Measurements from ENCODE around the gene DNAJC7. TPM values are rescaled to one million over a fixed set of nuclear protein-coding genes. Genes with fewer than 3 reads are reported as not detected.

Gene DNAJC7
- 73.0 TPM for polyA plus RNA-seq (2013, experiment 1 of 2)
- polyA plus RNA-seq (2013, experiment 2 of 2): 69.4 TPM

GRCh38 chr17:42016941-42017865, at the start of gene DNAJC7:
Gene DNAJC7 (minus strand): TSS chr17:42017439. CDS start chr17:42017416, 23 bp downstream.
- peak within 1 kb of the TSS; percentile 97 to 99 for H3K18ac ChIP-seq (ENCODE audit: low read depth in 1 of 2, low read length in 2 of 2)
- H3K4me1 ChIP-seq (ENCODE audit: control insufficient read depth, insufficient read depth, low read depth, low read length): peaks cover 15% of the 10 kb centered on the region
- H3K9me3 ChIP-seq (ENCODE audit: control insufficient read depth, low read length): no peaks in the 10 kb centered on the region
- H3K4me3 ChIP-seq (ENCODE audit: insufficient read depth in 1 of 2, low read depth in 1 of 2, low read length in 2 of 2): peak within 1 kb of the TSS; percentile 94 to 95
- H3K79me1 ChIP-seq (replicated peaks; ENCODE audit: low read length, poor library complexity, severe bottlenecking): peaks cover 10% of the 10 kb centered on the region
- peaks cover 6 to 8% of the 10 kb centered on the region in 2 experiments for H3K36me3 ChIP-seq (ENCODE audit: control insufficient read depth in 1 of 2, insufficient read depth in 2 of 2, low read depth in 1 of 2, low read length in 2 of 2)
- peak within 1 kb of the TSS; percentile 51 to 64 for H3K23ac ChIP-seq (ENCODE audit: low read length in 2 of 2)
- peak within 1 kb of the TSS; percentile 92 for H3K4me2 ChIP-seq (ENCODE audit: low read length, poor library complexity, severe bottlenecking)
- under 1% methylated on average over 65 of the region's 70 CpGs for WGBS
- peak within 1 kb of the TSS; percentile 74 for H2BK15ac ChIP-seq (ENCODE audit: low read depth, poor library complexity, severe bottlenecking)
- peak; percentile 92 for DNase-seq
- peak within 1 kb of the TSS in 1 of 2 experiments; percentile 96 for H3K14ac ChIP-seq (ENCODE audit: low read length in 2 of 2)
- peak within 1 kb of the TSS; percentile 88 for H2BK5ac ChIP-seq (ENCODE audit: low read depth, low read length, poor library complexity, severe bottlenecking)
- H3K4ac ChIP-seq (ENCODE audit: low read depth in 1 of 2, low read length in 2 of 2): peak within 1 kb of the TSS; percentile 93 to 98
- H3K9ac ChIP-seq (ENCODE audit: low read length): peak within 1 kb of the TSS; percentile 96
- peak within 1 kb of the TSS; percentile 99 for H4K91ac ChIP-seq (ENCODE audit: low read length)
- peak within 1 kb of the TSS; percentile 93 for H3K27ac ChIP-seq (ENCODE audit: low read length, poor library complexity, severe bottlenecking)
- peak within 1 kb of the TSS; percentile 66 for H2AFZ ChIP-seq (ENCODE audit: low read depth, low read length)
- peak within 1 kb of the TSS; percentile 6 to 13 for H2BK12ac ChIP-seq (ENCODE audit: low read length in 2 of 2)
- peak within 1 kb of the TSS; percentile 61 for H2AK5ac ChIP-seq (ENCODE audit: low read length, severe bottlenecking)
- H2BK120ac ChIP-seq (ENCODE audit: low read depth, low read length): peak within 1 kb of the TSS; percentile 39
- peak within 1 kb of the TSS; percentile 100 for H4K8ac ChIP-seq (ENCODE audit: low read length)
- H3K27me3 ChIP-seq (ENCODE audit: control insufficient read depth in 1 of 2, insufficient read depth in 1 of 2, low read length in 2 of 2): no peaks in the 10 kb centered on the region

- no peak overlapping the region for H3K9ac ChIP-seq (ENCODE audit: low read length)
- no peak overlapping the region for H2AK5ac ChIP-seq (ENCODE audit: low read length, severe bottlenecking)
- H3K4ac ChIP-seq (ENCODE audit: low read depth in 1 of 2, low read length in 2 of 2): no peak overlapping the region
- no peak overlapping the region for H2BK5ac ChIP-seq (ENCODE audit: low read depth, low read length, poor library complexity, severe bottlenecking)
- no peak for DNase-seq
- 78% methylated on average over 2 of the region's 2 CpGs for WGBS
- no peak overlapping the region for H2AFZ ChIP-seq (ENCODE audit: low read depth, low read length)
- H3K14ac ChIP-seq (ENCODE audit: low read length in 2 of 2): no peak overlapping the region
- H2BK15ac ChIP-seq (ENCODE audit: low read depth, poor library complexity, severe bottlenecking): no peak overlapping the region
- H3K36me3 ChIP-seq (ENCODE audit: control insufficient read depth in 1 of 2, insufficient read depth in 2 of 2, low read depth in 1 of 2, low read length in 2 of 2): no peaks in the 10 kb centered on the region
- H3K27me3 ChIP-seq (ENCODE audit: control insufficient read depth in 1 of 2, insufficient read depth in 1 of 2, low read length in 2 of 2): peaks cover 13 to 64% of the 10 kb centered on the region in 2 experiments
- H3K79me1 ChIP-seq (replicated peaks; ENCODE audit: low read length, poor library complexity, severe bottlenecking): no peaks in the 10 kb centered on the region
- H4K8ac ChIP-seq (ENCODE audit: low read length): no peak overlapping the region
- no peak overlapping the region for H3K18ac ChIP-seq (ENCODE audit: low read depth in 1 of 2, low read length in 2 of 2)
- no peak overlapping the region for H2BK12ac ChIP-seq (ENCODE audit: low read length in 2 of 2)
- no peak overlapping the region for H3K4me2 ChIP-seq (ENCODE audit: low read length, poor library complexity, severe bottlenecking)
- H3K9me3 ChIP-seq (ENCODE audit: control insufficient read depth, low read length): no peaks in the 10 kb centered on the region
- no peak overlapping the region for H3K23ac ChIP-seq (ENCODE audit: low read length in 2 of 2)
- H4K91ac ChIP-seq (ENCODE audit: low read length): no peak overlapping the region
- H2BK120ac ChIP-seq (ENCODE audit: low read depth, low read length): no peak overlapping the region
- H3K4me1 ChIP-seq (ENCODE audit: control insufficient read depth, insufficient read depth, low read depth, low read length): peaks cover 7% of the 10 kb centered on the region
- no peak overlapping the region for H3K4me3 ChIP-seq (ENCODE audit: insufficient read depth in 1 of 2, low read depth in 1 of 2, low read length in 2 of 2)
- H3K27ac ChIP-seq (ENCODE audit: low read length, poor library complexity, severe bottlenecking): no peak overlapping the region
Observed at GRCh38 chr17:42065201-42065600, 48.0 kb upstream of the DNAJC7 start.

- H3K4ac ChIP-seq (ENCODE audit: low read depth in 1 of 2, low read length in 2 of 2): no peak overlapping the region
- H3K27ac ChIP-seq (ENCODE audit: low read length, poor library complexity, severe bottlenecking): no peak overlapping the region
- H3K14ac ChIP-seq (ENCODE audit: low read length in 2 of 2): no peak overlapping the region
- no peak overlapping the region for H2AK5ac ChIP-seq (ENCODE audit: low read length, severe bottlenecking)
- H3K9ac ChIP-seq (ENCODE audit: low read length): no peak overlapping the region
- no peak overlapping the region for H3K4me3 ChIP-seq (ENCODE audit: insufficient read depth in 1 of 2, low read depth in 1 of 2, low read length in 2 of 2)
- no peak for DNase-seq
- no peak overlapping the region for H2BK120ac ChIP-seq (ENCODE audit: low read depth, low read length)
- H3K9me3 ChIP-seq (ENCODE audit: control insufficient read depth, low read length): no peaks in the 10 kb centered on the region
- no peaks in the 10 kb centered on the region for H3K36me3 ChIP-seq (ENCODE audit: control insufficient read depth in 1 of 2, insufficient read depth in 2 of 2, low read depth in 1 of 2, low read length in 2 of 2)
- WGBS: 91% methylated on average over 14 of the region's 14 CpGs
- no peak overlapping the region for H4K91ac ChIP-seq (ENCODE audit: low read length)
- H3K4me2 ChIP-seq (ENCODE audit: low read length, poor library complexity, severe bottlenecking): no peak overlapping the region
- H2BK15ac ChIP-seq (ENCODE audit: low read depth, poor library complexity, severe bottlenecking): no peak overlapping the region
- H4K8ac ChIP-seq (ENCODE audit: low read length): no peak overlapping the region
- H3K23ac ChIP-seq (ENCODE audit: low read length in 2 of 2): no peak overlapping the region
- no peak overlapping the region for H2BK5ac ChIP-seq (ENCODE audit: low read depth, low read length, poor library complexity, severe bottlenecking)
- no peak overlapping the region for H2BK12ac ChIP-seq (ENCODE audit: low read length in 2 of 2)
- peaks cover 7% of the 10 kb centered on the region for H3K4me1 ChIP-seq (ENCODE audit: control insufficient read depth, insufficient read depth, low read depth, low read length)
- no peak overlapping the region for H3K18ac ChIP-seq (ENCODE audit: low read depth in 1 of 2, low read length in 2 of 2)
- H3K79me1 ChIP-seq (replicated peaks; ENCODE audit: low read length, poor library complexity, severe bottlenecking): no peaks in the 10 kb centered on the region
- no peak overlapping the region for H2AFZ ChIP-seq (ENCODE audit: low read depth, low read length)
- H3K27me3 ChIP-seq (ENCODE audit: control insufficient read depth in 1 of 2, insufficient read depth in 1 of 2, low read length in 2 of 2): peaks cover 5 to 65% of the 10 kb centered on the region in 2 experiments
Observed at GRCh38 chr17:42062681-42063080, 45.4 kb upstream of the DNAJC7 start.
